Effector CD4-positive, alpha-beta T cell (primary cell): Measurements from ENCODE around the gene MTF1.
"Not testable (repeated sequence)": the region's sequence is repeated elsewhere in the genome, so short reads cannot be mapped to it uniquely, and the experiment has no call there.

Experiments
- DNase-seq: peaks from one replicate; pipeline ENCODE4 v3.0.0-alpha.2; 2020
- total RNA-seq: gene quantifications from one replicate; lab custom pipeline; 2026; lab: John Stamatoyannopoulos, UW

MTF1 gene
- 36.8 reads per million, percentile 61 among the genes with 10 or more reads in this experiment for total RNA-seq

DNA sequence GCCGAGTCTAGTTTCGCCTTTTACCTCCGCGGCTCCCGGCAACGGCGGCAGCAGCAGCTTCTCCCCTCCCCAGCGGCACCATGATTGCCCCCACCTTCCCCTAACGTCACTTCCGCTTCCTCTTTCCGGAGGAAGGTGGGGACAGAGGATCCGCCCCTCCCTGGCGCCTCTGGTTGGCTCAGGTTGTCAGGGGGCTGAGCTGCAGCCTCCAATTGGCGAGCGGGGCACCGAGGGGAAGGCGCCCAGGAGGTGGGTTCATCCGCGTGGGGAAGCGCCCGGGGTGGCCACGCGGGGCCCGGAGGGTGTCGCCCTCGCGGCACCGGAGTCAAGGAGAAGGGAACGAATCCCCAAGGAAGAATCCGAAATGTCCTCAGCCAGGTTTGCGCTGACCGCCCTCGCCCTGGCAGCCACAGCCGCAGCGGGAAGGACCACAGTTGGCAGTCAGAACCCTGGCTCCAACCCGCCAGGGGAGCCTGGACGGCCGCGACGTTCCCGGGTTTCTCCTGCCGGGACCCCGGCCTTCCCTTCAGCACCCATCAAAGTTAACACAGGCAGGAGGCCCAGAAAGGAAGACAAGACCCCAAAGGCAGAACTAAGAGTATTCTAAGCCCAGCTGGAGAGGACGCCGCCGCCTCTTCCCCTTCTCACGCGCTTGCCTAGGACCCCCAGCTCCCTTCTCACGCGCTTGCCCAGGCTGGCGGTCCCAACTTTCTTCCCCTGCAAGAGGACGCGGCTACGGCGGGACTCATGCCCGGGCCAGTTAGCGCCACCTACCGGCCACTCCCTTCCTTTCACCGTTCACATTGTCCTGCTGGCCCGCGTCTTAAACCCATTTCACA, at the start of gene MTF1:
Gene MTF1, minus strand, starts transcription at position 86 of the 839 bp plus-strand sequence. CDS start 1,934 bp downstream, outside the sequence.
- peak; percentile 96 for DNase-seq

DNA sequence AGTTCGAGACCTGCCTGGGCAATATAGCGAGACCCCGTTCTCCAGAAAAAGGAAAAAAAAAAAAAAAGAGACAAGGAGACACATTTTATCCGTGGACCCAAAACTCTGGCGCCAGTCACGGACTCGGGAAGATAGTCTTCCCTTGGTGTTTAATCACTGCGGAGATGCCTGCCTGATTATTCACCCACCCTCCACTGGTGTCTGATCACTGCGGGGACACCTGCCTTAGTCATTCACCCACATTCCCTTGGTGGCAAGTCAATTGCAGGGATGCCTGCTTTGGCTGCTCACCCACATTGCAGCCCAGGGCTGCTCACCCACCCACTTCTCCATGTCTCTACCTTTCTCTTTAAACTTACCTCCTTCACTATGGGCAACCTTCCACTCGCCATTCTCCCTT, 49.1 kb upstream of the MTF1 start:
- not testable (repeated sequence) for DNase-seq

DNA sequence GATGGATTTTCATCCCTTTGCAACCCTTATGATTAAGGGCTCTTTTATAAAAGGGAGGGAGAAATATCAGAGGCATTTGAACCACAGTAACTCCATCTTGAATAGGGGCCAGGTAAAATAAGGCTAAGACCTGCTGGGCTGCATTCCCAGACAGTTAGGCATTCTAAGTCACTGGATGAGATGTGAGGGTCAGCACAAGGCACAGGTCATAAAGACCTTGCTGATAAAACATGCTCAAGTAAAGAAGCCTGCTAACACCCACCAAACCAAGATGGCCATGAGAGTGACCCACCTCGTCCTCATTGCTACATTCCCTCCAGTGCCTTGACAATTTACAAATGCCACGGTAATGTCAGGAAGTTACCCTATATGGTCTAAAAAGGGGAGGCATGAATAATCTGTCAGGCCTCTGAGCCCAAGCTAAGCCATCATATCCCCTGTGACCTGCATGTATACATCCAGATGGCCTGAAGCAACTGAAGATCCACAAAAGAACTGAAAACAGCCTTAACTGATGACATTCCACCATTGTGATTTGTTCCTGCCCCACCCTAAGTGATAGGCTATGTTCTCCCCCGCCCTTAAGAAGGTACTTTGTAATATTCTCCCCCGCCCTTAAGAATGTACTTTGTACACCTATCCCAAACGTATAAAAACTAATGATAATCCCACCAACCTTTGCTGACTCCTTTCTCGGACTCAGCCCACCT, 48.2 kb upstream of the MTF1 start:
- DNase-seq: not testable (repeated sequence)

DNA sequence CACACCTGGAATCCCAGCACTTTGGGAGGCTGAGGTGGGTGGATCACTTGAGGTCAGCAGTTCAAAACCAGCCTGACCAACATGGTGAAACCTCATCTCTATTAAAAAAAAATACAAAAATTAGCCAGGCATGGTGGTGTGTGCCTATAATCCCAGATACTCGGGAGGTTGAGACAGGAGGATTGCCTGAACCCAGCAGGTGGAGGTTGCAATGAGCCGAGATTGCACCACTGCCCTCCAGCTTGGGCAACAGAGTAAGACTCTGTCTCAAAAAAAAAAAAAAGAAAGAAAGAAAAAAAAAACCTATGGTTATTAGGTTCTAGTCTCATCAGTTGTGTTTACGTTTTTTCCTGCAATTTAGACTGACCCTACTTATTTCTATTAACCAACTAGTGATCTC, 47.2 kb upstream of the MTF1 start:
- DNase-seq: not testable (repeated sequence)

DNA sequence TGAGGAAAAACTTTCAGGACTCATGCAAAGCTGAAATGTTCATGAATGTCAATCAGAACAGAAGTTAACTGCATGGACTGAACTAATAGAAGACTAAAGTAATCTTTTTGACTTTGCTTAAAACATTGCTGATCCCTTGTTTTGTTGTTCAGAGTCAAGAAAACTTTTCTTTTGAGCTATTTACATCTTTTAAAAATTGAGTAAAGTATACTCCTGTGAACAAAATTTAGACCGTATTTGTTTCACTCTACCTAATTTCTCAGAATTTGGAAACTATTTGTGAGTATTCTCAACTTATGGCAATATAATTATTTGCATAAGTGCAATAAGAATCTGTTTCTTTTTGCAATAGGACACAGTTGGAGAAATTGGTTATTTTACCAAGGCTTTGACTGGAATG, 46.3 kb upstream of the MTF1 start:
- no peak for DNase-seq

DNA sequence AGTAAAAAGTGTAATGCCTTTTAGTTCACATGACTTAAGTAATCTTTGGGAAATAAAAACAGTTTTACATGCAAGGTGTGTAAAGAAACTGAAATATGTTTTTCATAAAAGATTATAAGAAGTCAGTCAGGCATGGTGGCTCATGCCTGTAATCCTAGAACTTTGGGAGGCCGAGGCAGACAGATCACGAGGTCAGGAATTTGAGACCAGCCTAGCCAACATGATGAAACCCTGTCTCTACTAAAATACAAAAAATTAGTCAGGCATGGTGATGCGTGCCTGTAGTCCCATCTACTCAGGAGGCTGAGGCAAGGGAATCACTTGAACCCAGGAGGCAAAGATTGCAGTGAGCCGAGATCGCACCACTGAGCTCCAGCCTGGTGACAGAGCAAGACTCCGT, 44.5 kb upstream of the MTF1 start:
- not testable (repeated sequence) for DNase-seq

DNA sequence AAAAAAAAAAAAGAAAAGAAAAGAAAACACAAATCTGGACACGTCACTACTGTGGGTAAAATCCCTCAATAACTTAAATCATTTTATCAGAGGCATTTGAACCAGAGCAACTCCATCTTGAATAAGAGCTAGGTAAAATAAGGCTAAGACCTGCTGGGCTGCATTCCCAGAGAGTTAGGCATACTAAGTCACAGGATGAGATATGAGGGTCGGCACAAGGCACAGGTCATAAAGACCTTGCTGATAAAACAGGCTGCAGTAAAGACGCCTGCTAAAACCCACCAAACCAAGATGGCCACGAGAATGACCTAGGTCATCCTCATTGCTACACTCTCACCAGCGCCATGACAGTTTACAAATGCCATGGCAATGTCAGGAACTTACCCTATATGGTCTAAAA, 43.6 kb upstream of the MTF1 start:
- no peak for DNase-seq

DNA sequence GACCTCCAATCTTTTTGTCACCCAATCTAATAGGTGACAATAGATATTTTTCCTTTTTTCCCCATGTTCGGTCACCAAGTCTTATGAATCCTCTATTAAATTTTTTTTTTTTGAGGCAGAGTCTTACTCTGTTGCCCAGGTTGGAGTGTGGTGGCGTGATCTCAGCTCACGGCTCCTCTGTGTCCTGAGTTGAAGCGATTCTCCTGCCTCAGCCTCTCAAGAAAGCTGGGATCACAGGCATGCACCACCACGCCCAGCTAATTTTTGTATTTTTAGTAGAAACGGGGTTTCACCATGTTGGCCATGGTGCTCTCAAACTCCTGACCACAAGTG, 42.5 kb upstream of the MTF1 start:
- no peak for DNase-seq

DNA sequence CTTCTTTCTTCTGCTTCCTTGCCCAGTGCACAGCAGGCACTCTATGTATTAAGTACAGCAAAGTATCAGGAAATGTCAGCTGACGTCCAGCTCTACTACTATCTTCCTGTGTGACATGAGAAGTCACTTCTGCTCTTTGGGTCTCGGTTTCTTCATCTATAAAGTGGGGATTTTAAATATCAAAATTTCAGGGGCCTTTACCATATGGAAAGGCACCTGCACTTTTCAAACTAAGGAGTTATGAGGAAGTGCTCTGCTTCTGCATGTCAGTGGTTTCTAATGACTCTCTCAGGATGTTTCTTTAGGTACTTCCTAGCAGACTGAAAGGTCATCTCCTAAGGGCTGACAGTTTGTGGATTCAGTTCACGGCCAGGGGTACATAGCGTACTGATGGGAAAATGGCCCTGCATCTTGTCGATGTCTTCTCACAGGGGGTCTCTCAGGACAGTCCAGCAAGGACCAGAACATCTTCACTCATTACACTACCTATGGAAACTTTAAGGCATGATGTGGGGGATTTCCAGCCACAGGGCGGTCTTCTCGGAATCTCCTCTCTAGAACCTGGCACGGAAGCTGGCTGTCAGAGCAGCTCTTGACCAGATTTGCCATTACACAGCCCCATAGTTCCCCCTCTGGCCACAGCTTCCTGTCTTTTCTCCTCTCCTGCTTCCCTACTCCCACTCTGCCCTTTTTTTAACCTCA, 42.0 kb upstream of the MTF1 start:
- no peak for DNase-seq

DNA sequence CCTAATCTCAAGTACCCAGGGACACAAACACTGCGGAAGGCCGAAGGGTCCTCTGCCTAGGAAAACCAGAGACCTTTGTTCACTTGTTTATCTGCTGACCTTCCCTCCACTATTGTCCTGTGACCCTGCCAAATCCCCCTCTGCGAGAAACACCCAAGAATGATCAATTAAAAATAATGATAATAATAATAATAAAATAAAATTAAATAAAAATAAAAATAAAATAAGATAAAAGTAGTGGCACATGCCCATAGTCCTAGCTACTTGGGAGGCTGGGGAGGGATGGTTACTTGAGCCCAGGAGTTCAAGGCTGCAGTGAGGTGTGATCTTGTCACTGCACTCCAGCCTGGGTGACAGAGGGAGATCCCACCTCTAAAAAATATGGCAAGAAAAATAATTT, 38.2 kb upstream of the MTF1 start:
- not testable (repeated sequence) for DNase-seq

DNA sequence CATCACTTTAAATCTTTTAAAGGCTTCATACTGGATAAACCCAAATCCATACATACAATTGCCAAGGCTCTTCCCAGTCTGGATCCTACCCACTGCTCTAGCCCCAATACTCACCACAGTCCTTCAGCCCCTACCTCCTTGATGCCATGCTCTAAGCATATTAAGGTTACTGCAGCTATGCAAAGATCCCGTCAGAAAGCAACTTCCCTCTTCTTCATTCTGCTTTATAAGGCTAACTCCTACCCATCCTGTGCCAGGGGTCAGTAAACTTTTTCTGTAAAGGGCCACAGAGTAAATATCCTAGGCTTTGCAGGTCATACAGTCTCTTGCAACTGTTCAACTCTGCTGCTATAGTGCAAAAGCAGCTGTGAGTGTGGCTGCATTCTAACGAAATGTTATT, 34.3 kb upstream of the MTF1 start:
- DNase-seq: no peak

DNA sequence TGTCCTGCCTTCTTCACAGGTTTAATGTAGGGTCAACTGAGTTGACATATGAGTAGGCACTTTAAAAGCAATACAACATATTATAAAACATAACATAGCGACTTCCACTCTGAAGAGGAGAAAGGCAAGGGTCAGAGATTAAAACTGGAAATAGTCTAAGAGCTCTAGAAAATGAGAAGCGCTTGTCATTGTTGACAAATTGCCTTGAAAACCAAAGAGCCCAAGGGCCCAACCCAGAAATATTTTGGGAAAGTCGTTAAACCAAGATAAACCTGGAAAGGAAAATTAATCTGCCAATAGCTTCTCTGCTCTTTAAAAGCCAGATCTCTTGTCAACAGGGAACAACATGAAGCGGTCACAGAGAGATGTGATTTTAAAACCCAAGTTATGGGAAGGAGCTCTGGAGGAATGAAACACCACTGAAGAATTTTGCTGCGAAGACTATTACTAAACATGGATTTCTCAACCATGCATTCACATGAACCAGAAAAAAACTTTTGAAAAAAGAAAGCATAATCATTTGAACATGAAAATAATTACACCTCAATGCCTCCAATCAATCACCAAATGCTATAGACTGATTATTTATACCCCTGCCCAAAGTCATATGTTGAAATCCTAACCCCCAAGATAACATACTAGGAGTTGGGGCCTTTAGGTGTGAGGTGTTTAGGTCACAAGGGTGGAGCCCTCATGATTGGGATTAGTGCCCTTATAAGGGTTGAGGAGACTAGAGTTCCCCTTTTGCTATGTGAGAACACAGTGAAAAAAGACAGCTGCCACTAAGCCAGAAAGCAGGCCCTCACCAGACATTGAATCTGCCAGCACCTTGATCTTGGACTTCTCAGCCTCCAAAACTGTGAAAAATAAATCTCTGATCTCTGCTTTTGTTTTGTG, 33.0 kb upstream of the MTF1 start:
- DNase-seq: no peak

DNA sequence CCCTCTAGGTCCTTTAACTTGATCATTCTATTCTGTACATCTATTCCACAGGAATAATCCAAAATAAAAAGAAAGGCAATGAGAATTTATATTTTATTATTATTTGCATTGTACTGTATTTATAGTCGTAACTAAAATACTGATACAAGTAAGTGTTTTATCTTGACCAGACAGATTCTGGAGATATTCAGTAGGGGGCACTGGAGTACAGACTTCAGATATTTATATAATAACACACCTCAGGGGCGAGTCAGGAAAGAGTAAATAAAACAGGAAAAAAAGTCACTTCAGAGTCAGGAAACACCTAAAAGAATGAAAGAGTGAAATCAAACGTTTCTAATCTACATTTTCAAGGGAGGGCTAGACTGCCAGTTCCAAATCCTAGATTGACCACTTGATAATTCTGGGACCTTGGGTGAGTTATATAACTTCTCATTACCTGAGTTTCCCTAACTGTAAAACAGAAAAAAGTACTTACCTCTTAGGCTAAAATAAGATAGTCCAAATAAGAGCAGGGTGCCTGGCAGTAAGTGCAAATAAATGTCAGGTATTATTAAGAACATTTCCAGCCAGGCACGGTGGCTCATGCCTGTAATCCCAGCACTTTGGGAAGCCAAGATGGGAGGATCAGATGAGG, 31.1 kb upstream of the MTF1 start:
- no peak for DNase-seq

DNA sequence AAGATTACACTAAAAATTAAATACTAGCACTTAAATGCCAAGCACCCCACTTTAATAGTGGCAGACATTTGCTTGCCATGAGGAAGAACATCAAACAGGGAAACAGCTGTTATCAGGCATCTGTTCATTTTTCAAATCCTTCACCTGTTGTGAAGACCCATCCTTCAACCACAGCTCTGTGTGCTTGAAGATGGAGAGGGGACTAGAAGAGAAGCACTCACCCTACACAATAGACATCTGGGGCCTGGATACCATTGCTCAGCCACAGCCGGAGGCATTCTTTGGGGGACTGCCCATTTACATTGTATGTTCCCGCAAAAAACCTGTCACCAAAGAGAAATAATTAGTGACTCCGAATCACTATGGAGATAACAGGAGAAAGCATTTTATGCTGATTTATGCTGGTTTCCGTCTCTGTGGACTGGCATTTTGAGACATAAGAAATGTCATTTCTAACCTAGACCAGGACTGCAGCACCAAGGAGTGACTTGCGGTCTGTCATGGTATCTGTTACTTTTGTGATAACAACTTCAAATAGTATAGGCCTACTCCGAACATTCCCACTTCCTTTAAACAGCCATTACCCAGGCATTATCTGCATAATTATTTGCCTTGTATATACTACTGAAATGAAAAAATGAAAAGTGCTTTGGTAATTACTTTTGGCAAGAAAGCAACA, 28.8 kb upstream of the MTF1 start:
- no peak for DNase-seq

DNA sequence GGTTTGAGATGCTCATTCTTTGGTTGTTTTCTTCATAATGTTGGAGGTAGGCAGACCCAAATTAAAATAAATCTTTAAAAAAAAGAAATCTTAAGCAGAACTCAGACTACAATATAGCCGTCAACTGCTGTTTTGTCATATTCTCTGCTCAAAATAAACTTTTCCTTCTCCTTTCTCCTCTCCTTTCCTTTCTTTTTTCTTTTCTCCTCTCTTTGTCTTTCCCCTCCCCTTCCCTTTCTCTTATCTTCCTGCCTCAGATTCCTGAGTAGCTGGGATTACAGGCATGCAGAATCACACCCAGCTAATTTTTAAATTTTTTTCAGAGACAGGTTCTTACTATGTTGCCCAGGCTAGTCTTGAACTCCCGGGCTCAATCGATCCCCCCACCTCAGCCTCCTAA, 24.8 kb upstream of the MTF1 start:
- DNase-seq: no peak

DNA sequence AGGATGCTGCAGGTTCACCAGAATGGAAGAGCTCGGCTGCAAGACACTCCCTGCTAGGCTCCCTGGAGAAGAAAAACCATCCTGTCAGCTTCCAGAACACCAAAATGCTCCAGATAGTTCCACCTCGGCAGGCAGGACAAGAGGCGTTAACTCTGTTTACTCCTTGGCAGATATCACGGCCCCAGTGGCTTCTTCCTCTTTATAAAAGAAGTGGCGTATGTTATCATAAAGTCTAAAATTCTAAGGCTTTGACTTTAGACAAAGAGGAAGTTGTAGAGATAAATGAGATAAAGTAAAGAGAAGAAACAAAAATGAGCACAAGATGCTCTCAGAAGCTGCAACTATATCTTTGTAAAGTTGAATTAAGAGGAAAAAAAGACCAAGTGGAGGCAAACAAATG, 24.3 kb upstream of the MTF1 start:
- DNase-seq: no peak

DNA sequence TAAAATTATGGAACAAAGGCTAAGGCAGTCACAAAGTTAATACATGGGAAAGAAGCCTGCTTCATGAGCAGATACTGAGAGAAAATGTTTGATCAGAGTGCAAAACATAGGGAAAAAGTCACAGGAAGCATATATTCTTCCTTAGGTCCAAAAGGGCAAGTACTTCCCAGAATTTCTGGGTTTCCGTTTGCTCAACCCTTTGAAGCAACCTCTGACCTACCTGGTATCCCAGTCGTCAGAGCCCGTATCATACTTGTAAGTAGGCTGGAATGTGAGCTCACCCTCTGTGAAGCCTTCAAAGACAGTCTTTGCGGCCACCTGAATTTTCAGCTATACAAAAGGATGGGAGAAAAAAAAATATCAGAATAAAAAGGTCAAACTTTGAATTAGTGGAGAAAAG, 20.5 kb upstream of the MTF1 start:
- no peak for DNase-seq

DNA sequence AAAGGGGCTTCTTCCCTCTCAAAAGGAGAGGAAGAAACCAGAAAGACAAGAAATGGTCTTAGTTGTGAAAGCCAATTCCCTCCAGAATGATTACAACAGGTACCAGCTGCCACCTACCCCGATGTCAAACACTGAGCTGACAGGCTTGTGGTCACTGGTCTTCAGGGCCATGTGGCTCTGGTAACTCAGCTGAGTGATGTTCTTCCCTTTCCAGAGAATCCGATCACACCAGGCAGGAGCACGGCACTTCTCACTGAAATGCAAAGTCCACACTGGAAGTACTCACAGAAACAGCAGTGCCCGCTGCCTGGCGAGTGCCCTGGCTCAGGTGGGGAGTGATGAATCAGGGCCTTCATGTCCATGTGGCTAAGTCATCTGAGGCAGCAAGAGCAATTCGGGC, 18.7 kb upstream of the MTF1 start:
- DNase-seq: no peak

DNA sequence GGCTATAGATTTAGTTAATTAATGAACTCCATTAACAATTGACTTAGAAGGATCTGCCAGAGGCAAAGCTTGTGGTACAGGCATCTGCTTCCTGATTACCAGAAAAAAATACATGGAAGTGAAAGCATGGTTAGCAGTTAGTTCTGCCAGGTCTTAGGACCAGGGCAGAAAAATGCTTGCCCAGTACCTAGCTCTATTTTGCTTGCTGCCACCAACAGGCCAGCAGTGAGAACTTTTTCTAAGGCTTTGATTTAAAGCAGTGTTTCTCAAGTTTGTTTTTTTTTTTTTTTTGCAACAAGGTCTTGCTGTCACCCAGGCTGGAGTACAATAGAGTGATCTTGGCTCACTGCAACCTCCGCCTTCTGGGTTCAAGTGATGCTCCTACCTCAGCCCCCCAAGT, 16.4 kb upstream of the MTF1 start:
- DNase-seq: no peak

DNA sequence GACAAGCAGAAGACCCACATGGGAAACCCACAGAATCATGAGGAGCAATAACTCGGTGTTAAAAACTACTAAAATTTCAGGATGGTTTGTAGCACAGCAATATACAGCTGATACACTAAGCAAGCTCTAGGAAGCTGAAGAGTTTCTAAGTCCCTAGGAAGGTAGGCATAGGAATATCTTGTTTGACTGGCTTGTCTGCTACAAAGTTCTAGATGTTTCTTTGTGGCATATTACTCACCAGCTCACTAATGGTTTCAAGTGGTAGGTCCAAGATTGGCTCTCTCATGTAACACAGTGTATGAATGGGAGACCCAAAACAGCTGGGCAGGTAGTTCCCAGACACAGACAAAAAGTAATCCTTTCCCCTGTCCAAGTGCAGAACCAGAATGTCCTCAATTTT, 13.3 kb upstream of the MTF1 start:
- no peak for DNase-seq

DNA sequence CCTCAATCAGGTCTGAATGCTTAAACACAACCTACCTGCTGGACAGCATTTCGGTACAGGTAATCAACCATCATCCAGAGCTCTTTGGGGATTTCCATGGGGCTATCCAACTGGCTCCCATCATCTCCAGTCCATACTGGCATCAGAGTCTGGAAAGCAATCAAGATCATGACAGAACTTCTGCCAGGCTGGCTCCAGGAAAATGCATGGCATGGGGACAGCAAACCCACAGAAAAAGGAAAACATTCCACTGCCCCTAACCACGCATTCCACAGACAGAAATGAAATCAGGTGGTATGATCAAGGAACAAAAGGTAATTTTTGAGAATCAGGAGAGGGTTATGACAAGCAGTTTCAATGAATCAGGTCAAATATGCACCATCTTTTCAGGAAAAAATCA, 9.1 kb upstream of the MTF1 start:
- DNase-seq: no peak

DNA sequence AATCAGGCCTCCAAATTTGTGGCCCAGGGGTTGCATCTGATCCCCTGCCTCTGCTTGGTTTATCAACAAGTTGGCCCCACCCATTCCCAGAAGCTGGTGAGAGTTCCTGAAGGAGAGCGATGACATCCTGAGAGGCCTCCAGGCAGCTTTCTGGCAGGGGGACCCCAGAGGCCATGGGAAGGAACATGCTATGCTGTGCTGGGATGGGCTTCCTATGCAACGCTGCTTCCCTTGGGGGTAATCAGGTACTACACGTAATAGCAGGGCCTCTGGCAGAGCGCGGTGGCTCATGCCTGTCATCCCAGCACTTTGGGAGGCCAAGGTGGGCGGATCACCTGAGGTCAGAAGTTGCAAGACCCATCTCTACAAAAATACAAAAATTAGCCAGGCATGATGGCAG, 8.4 kb upstream of the MTF1 start:
- no peak for DNase-seq
